ENCODE data around the gene FREY1. TPM values are rescaled to one million over a fixed set of nuclear protein-coding genes. Genes with fewer than 3 reads are reported as not detected.

FREY1 gene
- total and polyA plus RNA-seq, 2 of the 13 experiments (the other 11 are each of a cell fraction or from before 2014, with no cell fraction given) = 0.44 to 0.73 TPM

DNA sequence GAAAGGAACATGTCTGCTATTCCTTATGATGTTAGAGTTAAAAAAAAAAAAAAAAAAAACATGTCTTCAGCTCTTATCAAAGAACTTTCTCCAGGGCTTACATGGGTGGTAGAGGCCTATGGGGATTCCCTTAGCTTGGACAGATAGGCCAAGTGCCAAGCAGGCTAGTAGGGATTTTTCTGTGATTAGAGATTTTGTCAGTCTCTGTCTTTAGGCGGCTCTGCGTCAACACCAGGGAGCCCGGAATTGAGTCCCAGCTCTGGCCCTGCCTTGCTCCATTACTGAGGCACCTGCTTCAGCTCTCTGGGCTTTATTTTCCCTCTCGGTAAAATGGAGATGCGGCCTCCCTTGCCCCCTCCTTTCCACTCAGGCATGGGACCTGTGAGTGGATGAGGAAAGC, 46.7 kb downstream of the FREY1 start:
- no peak for ATAC-seq
- no peak for FAIRE-seq
- TF ChIP-seq ZNF260 (CRISPR knock-in tag; IDR thresholded peaks at IDR 0.05; ENCODE audit: borderline replicate concordance, low read depth) (no peak), NCOA2 (CRISPR knock-in tag; IDR thresholded peaks at IDR 0.05) (no peak), ZBTB7A (CRISPR knock-in tag; IDR thresholded peaks at IDR 0.05) (no peak), ZNF367 (CRISPR knock-in tag; IDR thresholded peaks at IDR 0.05; ENCODE audit: borderline replicate concordance) (no peak), RBM22 (optimal IDR thresholded peaks at IDR 0.05; ENCODE audit: low read length) (no peak), FOXC1 (CRISPR knock-in tag; IDR thresholded peaks at IDR 0.05; ENCODE audit: borderline replicate concordance) (no peak), ZNF253 (CRISPR knock-in tag; IDR thresholded peaks at IDR 0.05; ENCODE audit: borderline replicate concordance) (no peak), GFI1 (CRISPR knock-in tag; IDR thresholded peaks at IDR 0.05; ENCODE audit: borderline replicate concordance) (no peak)
- TF ChIP-seq, protein P1, sequence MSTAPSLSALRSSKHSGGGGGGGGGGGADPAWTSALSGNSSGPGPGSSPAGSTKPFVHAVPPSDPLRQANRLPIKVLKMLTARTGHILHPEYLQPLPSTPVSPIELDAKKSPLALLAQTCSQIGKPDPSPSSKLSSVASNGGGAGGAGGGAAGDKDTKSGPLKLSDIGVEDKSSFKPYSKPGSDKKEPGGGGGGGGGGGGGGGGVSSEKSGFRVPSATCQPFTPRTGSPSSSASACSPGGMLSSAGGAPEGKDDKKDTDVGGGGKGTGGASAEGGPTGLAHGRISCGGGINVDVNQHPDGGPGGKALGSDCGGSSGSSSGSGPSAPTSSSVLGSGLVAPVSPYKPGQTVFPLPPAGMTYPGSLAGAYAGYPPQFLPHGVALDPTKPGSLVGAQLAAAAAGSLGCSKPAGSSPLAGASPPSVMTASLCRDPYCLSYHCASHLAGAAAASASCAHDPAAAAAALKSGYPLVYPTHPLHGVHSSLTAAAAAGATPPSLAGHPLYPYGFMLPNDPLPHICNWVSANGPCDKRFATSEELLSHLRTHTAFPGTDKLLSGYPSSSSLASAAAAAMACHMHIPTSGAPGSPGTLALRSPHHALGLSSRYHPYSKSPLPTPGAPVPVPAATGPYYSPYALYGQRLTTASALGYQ (CRISPR knock-in tag; IDR thresholded peaks at IDR 0.05) = no peak
- TF ChIP-seq, protein P2, sequence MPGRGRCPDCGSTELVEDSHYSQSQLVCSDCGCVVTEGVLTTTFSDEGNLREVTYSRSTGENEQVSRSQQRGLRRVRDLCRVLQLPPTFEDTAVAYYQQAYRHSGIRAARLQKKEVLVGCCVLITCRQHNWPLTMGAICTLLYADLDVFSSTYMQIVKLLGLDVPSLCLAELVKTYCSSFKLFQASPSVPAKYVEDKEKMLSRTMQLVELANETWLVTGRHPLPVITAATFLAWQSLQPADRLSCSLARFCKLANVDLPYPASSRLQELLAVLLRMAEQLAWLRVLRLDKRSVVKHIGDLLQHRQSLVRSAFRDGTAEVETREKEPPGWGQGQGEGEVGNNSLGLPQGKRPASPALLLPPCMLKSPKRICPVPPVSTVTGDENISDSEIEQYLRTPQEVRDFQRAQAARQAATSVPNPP (CRISPR knock-in tag; IDR thresholded peaks at IDR 0.05) = no peak
- TF ChIP-seq, protein P3, sequence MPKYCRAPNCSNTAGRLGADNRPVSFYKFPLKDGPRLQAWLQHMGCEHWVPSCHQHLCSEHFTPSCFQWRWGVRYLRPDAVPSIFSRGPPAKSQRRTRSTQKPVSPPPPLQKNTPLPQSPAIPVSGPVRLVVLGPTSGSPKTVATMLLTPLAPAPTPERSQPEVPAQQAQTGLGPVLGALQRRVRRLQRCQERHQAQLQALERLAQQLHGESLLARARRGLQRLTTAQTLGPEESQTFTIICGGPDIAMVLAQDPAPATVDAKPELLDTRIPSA (CRISPR knock-in tag; IDR thresholded peaks at IDR 0.05; ENCODE audit: borderline replicate concordance) = no peak
- TF ChIP-seq, protein P4, sequence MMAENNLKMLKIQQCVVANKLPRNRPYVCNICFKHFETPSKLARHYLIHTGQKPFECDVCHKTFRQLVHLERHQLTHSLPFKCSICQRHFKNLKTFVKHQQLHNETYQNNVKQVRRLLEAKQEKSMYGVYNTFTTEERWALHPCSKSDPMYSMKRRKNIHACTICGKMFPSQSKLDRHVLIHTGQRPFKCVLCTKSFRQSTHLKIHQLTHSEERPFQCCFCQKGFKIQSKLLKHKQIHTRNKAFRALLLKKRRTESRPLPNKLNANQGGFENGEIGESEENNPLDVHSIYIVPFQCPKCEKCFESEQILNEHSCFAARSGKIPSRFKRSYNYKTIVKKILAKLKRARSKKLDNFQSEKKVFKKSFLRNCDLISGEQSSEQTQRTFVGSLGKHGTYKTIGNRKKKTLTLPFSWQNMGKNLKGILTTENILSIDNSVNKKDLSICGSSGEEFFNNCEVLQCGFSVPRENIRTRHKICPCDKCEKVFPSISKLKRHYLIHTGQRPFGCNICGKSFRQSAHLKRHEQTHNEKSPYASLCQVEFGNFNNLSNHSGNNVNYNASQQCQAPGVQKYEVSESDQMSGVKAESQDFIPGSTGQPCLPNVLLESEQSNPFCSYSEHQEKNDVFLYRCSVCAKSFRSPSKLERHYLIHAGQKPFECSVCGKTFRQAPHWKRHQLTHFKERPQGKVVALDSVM (CRISPR knock-in tag; IDR thresholded peaks at IDR 0.05) = no peak
- TF ChIP-seq, protein P5, sequence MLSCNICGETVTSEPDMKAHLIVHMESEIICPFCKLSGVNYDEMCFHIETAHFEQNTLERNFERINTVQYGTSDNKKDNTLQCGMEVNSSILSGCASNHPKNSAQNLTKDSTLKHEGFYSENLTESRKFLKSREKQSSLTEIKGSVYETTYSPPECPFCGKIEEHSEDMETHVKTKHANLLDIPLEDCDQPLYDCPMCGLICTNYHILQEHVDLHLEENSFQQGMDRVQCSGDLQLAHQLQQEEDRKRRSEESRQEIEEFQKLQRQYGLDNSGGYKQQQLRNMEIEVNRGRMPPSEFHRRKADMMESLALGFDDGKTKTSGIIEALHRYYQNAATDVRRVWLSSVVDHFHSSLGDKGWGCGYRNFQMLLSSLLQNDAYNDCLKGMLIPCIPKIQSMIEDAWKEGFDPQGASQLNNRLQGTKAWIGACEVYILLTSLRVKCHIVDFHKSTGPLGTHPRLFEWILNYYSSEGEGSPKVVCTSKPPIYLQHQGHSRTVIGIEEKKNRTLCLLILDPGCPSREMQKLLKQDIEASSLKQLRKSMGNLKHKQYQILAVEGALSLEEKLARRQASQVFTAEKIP (CRISPR knock-in tag; IDR thresholded peaks at IDR 0.05; ENCODE audit: borderline replicate concordance) = no peak
- TF ChIP-seq, protein P6, sequence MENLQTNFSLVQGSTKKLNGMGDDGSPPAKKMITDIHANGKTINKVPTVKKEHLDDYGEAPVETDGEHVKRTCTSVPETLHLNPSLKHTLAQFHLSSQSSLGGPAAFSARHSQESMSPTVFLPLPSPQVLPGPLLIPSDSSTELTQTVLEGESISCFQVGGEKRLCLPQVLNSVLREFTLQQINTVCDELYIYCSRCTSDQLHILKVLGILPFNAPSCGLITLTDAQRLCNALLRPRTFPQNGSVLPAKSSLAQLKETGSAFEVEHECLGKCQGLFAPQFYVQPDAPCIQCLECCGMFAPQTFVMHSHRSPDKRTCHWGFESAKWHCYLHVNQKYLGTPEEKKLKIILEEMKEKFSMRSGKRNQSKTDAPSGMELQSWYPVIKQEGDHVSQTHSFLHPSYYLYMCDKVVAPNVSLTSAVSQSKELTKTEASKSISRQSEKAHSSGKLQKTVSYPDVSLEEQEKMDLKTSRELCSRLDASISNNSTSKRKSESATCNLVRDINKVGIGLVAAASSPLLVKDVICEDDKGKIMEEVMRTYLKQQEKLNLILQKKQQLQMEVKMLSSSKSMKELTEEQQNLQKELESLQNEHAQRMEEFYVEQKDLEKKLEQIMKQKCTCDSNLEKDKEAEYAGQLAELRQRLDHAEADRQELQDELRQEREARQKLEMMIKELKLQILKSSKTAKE (CRISPR knock-in tag; IDR thresholded peaks at IDR 0.05; ENCODE audit: borderline replicate concordance) = no peak

More for the DNA sequence above, 46.7 kb downstream of the FREY1 start:
- no TSS peak for BruUV-seq (replicated peaks)
- intact Hi-C loops (cut with micrococcal nuclease; ENCODE audit: unreplicated experiment) (no loop called here), in situ Hi-C loops (cut with HindIII; ENCODE audit: extremely low pct_ligation_motif_present, low pct_unique_long_range_greater_than_20kb) (no loop called here)
- no peaks in the 10 kb centered on the region for H3K4me1 ChIP-seq (ENCODE audit: insufficient read depth, low read length)
- H3K27me3 ChIP-seq (ENCODE audit: control insufficient read depth in 1 of 2, insufficient read depth in 2 of 2, low read length in 2 of 2) = no peaks in the 10 kb centered on the region
- H3K4me2 ChIP-seq (ENCODE audit: low read depth, low read length) = no peak overlapping the region
- H4K20me1 ChIP-seq (ENCODE audit: insufficient read depth, low read length) = no peaks in the 10 kb centered on the region
- CTCF ChIA-PET (ENCODE audit: low intra/inter-chr PET ratio, low total read pairs) = no interaction called here
- H3K27ac ChIP-seq (ENCODE audit: extremely low read length, insufficient read depth, low read length) = no peak overlapping the region
- peaks cover 24 to 82% of the 10 kb centered on the region in 2 experiments for H3K36me3 ChIP-seq (replicated peaks in 1 of 2; ENCODE audit: control insufficient read depth in 1 of 2, insufficient read depth in 2 of 2, low read length in 2 of 2)
- no peak overlapping the region for H2AFZ ChIP-seq (ENCODE audit: low read length)
- 97% methylated on average over 5 of the region's 5 CpGs for WGBS (ENCODE audit: low lambda C conversion rate)
- no peak overlapping the region for H3K4me3 ChIP-seq (replicated peaks in 1 of 3; ENCODE audit: insufficient read depth in 1 of 3, low read depth in 2 of 3, low read length in 3 of 3)
- H3K9me3 ChIP-seq (ENCODE audit: low read length) = no peaks in the 10 kb centered on the region
- DNase-seq (ENCODE audit: low spot score) = no peak
- POLR2A ChIA-PET = no interaction called here
- no peaks in the 10 kb centered on the region for H3K79me2 ChIP-seq (ENCODE audit: insufficient read depth, low read length)
- no peak overlapping the region for H3K9ac ChIP-seq (ENCODE audit: insufficient read depth, low read depth, low read length)
